WI38 (cell line): ENCODE results near the gene APBA2.
A peak's percentile ranks its signal among the peaks of the same experiment; 100 is the strongest.

Source experiments
- H3K4me3 ChIP-seq: 2 replicates; pipeline ENCODE4 v1.5.1; 2011; ENCODE audit warnings: low read depth, mild to moderate bottlenecking, control low read depth, low read length
- CTCF ChIP-seq: IDR thresholded peaks from 2 replicates; pipeline ENCODE4 v1.5.1; 2012; ENCODE audit warnings: low read depth, mild to moderate bottlenecking, control low read depth, low read length

The APBA2 gene

DNA sequence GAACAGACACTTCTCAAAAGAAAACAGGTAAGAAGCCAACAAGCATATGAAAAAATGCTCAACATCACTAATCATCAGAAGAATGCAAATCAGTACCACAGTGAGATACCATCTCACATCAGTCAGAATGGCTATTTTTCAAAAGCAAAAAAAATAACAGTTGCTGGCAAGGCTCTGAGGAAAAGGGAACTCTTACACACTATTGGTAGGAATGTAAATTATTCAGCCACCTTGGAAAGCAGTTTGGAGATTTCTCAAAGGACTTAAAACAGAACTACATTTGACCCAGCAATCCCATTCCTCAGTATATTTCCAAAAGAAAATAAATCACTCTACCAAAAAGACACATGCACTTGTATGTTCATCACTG, 95.6 kb downstream of the APBA2 start:
- no peak overlapping the region for H3K4me3 ChIP-seq
- no peak for TF ChIP-seq CTCF

- no peak for TF ChIP-seq CTCF
- no peak overlapping the region for H3K4me3 ChIP-seq
These were observed 96.1 kb downstream of the APBA2 start for GRCh38 chr15:28981921-28982320.

GRCh38 chr15:28982886-28983285, 97.1 kb downstream of the APBA2 start:
- no peak for TF ChIP-seq CTCF
- H3K4me3 ChIP-seq = no peak overlapping the region

GRCh38 chr15:28983432-28984311, 97.9 kb downstream of the APBA2 start:
- TF ChIP-seq CTCF = no peak

GRCh38 chr15:28984421-28985315, 98.9 kb downstream of the APBA2 start:
- H3K4me3 ChIP-seq = 0 out of 2 replicates have a peak overlapping the region, but pooled peaks have one; percentile 5
- TF ChIP-seq CTCF = no peak

More at GRCh38 chr15:28983432-28984311, 97.9 kb downstream of the APBA2 start:
- no peak overlapping the region for H3K4me3 ChIP-seq

DNA sequence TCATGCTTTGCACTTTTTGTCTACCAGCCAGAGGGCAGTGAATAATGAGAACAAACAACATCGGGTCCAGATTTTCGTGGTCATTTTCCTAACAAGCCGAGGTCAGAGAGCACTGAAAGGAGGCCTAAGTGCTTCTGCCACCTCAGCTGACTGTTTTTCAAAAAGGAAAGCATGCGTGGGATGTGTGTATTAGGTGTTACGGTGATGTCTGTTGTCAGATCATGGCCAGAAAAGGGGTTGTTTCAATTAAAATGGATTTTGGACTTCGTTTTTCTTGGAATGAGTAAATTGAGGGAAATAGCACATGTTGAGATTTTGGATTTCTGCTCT, 99.5 kb downstream of the APBA2 start:
- no peak for TF ChIP-seq CTCF

GRCh38 chr15:28985691-28986090, 99.9 kb downstream of the APBA2 start:
- no peak for TF ChIP-seq CTCF
- no peak overlapping the region for H3K4me3 ChIP-seq

More for the DNA sequence above, 99.5 kb downstream of the APBA2 start:
- 0 out of 2 replicates have a peak overlapping the region, but pooled peaks have one; percentile 5 for H3K4me3 ChIP-seq
